Measurements from ENCODE around the gene ACTN4.

Gene ACTN4

GRCh38 chr19:38774181-38774950 lies 126.9 kb downstream of the ACTN4 start:
- FAIRE-seq: no peak

GRCh38 chr19:38778733-38779132 lies 131.3 kb downstream of the ACTN4 start:
- FAIRE-seq: no peak

GRCh38 chr19:38780443-38780842 lies 133.0 kb downstream of the ACTN4 start:
- FAIRE-seq: no peak

GRCh38 chr19:38781058-38781457 lies 133.6 kb downstream of the ACTN4 start:
- no peak for FAIRE-seq

All from A204.1 (cell line).